IPS-NIHi7 (cell line): ENCODE measurements around the gene NKX2-2.

ENCODE experiments used
- DNase-seq: peaks from one replicate; pipeline ENCODE4 v3.0.0; 2012; ENCODE audit warnings: mixed read lengths; ENCODE audit errors: extremely low spot score

NKX2-2 gene

GRCh38 chr20:21513881-21514540, at the start of gene NKX2-2:
TSS of gene NKX2-2 (minus strand) at chr20:21514064. CDS start at chr20:21513669, 395 bp downstream.
- DNase-seq = no peak

- DNase-seq = no peak
Measured at GRCh38 chr20:21562656-21563055, 48.8 kb upstream of the NKX2-2 start.

- no peak for DNase-seq
Measured at GRCh38 chr20:21559305-21559704, 45.4 kb upstream of the NKX2-2 start.

GRCh38 chr20:21557241-21558020, 43.6 kb upstream of the NKX2-2 start:
- DNase-seq = no peak

- DNase-seq = no peak
Measured at GRCh38 chr20:21556398-21556797, 42.5 kb upstream of the NKX2-2 start.

- no peak for DNase-seq
Measured at GRCh38 chr20:21555470-21556120, 41.7 kb upstream of the NKX2-2 start.

GRCh38 chr20:21554985-21555384, 41.1 kb upstream of the NKX2-2 start:
- no peak for DNase-seq

- DNase-seq = no peak
Measured at GRCh38 chr20:21554376-21554890, 40.6 kb upstream of the NKX2-2 start.

GRCh38 chr20:21550587-21550986, 36.7 kb upstream of the NKX2-2 start:
- DNase-seq = no peak

- no peak for DNase-seq
Measured at GRCh38 chr20:21548390-21549035, 34.6 kb upstream of the NKX2-2 start.

GRCh38 chr20:21546355-21546754, 32.5 kb upstream of the NKX2-2 start:
- no peak for DNase-seq

- no peak for DNase-seq
Measured at GRCh38 chr20:21539512-21539911, 25.6 kb upstream of the NKX2-2 start.

GRCh38 chr20:21534886-21535285, 21.0 kb upstream of the NKX2-2 start:
- DNase-seq = no peak

GRCh38 chr20:21534453-21534852, 20.6 kb upstream of the NKX2-2 start:
- no peak for DNase-seq

GRCh38 chr20:21529863-21530262, 16.0 kb upstream of the NKX2-2 start:
- no peak for DNase-seq

- no peak for DNase-seq
Measured at GRCh38 chr20:21528870-21529269, 15.0 kb upstream of the NKX2-2 start.

- no peak for DNase-seq
Measured at GRCh38 chr20:21527908-21528307, 14.0 kb upstream of the NKX2-2 start.

GRCh38 chr20:21526776-21527175, 12.9 kb upstream of the NKX2-2 start:
- DNase-seq = no peak

GRCh38 chr20:21523895-21524294, 10.0 kb upstream of the NKX2-2 start:
- DNase-seq = no peak

- DNase-seq = no peak
Measured at GRCh38 chr20:21523281-21523868, 9.5 kb upstream of the NKX2-2 start.

- DNase-seq = no peak
Measured at GRCh38 chr20:21522481-21523280, 8.8 kb upstream of the NKX2-2 start.
